Measurements from ENCODE around the gene CDON.

The CDON gene

GRCh38 chr11:125954945-125955640 is 107.6 kb downstream of the CDON start:
- DNase-seq, result no peak

GRCh38 chr11:125954123-125954944 is 108.3 kb downstream of the CDON start:
- DNase-seq, result no peak

GRCh38 chr11:125953401-125953935 is 109.2 kb downstream of the CDON start:
- DNase-seq, result no peak

GRCh38 chr11:125952973-125953372 is 109.7 kb downstream of the CDON start:
- DNase-seq, result no peak

- DNase-seq, result no peak
Measured at GRCh38 chr11:125952559-125952958, 110.1 kb downstream of the CDON start.

GRCh38 chr11:125951731-125952130 is 110.9 kb downstream of the CDON start:
- DNase-seq, result no peak

- no peak for DNase-seq
Measured at GRCh38 chr11:125950696-125951651, 111.7 kb downstream of the CDON start.

GRCh38 chr11:125950178-125950490 is 112.5 kb downstream of the CDON start:
- no peak for DNase-seq

- DNase-seq, result no peak
Measured at GRCh38 chr11:125949271-125950177, 113.1 kb downstream of the CDON start.

GRCh38 chr11:125948278-125949051 is 114.2 kb downstream of the CDON start:
- no peak for DNase-seq

- no peak for DNase-seq
Measured at GRCh38 chr11:125947419-125948277, 115.0 kb downstream of the CDON start.

- no peak for DNase-seq
Measured at GRCh38 chr11:125946712-125947418, 115.8 kb downstream of the CDON start.

GRCh38 chr11:125945797-125946520 is 116.7 kb downstream of the CDON start, which contains the start of gene VSIG10L2:
TSS of gene VSIG10L2 (plus strand) at chr11:125946044. CDS start at chr11:125946056, 12 bp downstream.
- no peak for DNase-seq

- DNase-seq, result peak in 1 of 3 experiments; percentile 17
Measured at GRCh38 chr11:125945011-125945796, 117.5 kb downstream of the CDON start.

GRCh38 chr11:125944350-125945010 is 118.2 kb downstream of the CDON start:
- no peak for DNase-seq

GRCh38 chr11:125943661-125944349 is 118.9 kb downstream of the CDON start:
- DNase-seq, result no peak
